Duodenal mucosa (tissue), 2 donors: ENCODE measurements around the gene ATG2A.
A peak's percentile ranks its signal among the peaks of the same experiment; 100 is the strongest.

ENCODE experiments used
- H3K27ac ChIP-seq: one replicate; pipeline ENCODE4 v1.7.0; 2013; ENCODE audit warnings: low read depth, low read length
- H3K27me3 ChIP-seq, 2 donors: one replicate each; pipeline ENCODE4 v1.7.0; 2013; ENCODE audit warnings: low read length in 2 of 2, control low read depth in 1 of 2; ENCODE audit not compliant: insufficient read depth in 2 of 2, control insufficient read depth in 1 of 2
- H3K36me3 ChIP-seq, 2 donors: one replicate each; pipeline ENCODE4 v1.7.0; 2013; ENCODE audit warnings: low read length in 2 of 2, control low read depth in 1 of 2; ENCODE audit not compliant: insufficient read depth in 2 of 2, control insufficient read depth in 1 of 2
- H3K4me1 ChIP-seq, 2 donors: one replicate each; pipeline ENCODE4 v1.7.0; 2013; ENCODE audit warnings: low read length in 2 of 2, control low read depth in 1 of 2; ENCODE audit not compliant: insufficient read depth in 2 of 2, control insufficient read depth in 1 of 2
- H3K4me3 ChIP-seq, 2 donors: one replicate each; pipeline ENCODE4 v1.7.0; 2013; ENCODE audit warnings: low read length in 2 of 2, low read depth in 1 of 2
- H3K9ac ChIP-seq, 2 donors: one replicate each; pipeline ENCODE4 v1.7.0; 2013; ENCODE audit warnings: low read length in 2 of 2, low read depth in 1 of 2
- H3K9me3 ChIP-seq, 2 donors: one replicate each; pipeline ENCODE4 v1.7.0; 2013; ENCODE audit warnings: low read length in 2 of 2, control low read depth in 1 of 2; ENCODE audit not compliant: control insufficient read depth in 1 of 2

ATG2A gene

GRCh38 chr11:64888729-64889511 is 28.1 kb downstream of the ATG2A start:
- H3K36me3 ChIP-seq, result peaks cover 21 to 24% of the 10 kb centered on the region in 2 donors
- H3K4me1 ChIP-seq, result peaks cover 26 to 29% of the 10 kb centered on the region in 2 donors
- H3K27ac ChIP-seq, result peak overlapping the region; percentile 92
- peak overlapping the region; percentile 38 to 55 for H3K4me3 ChIP-seq
- H3K9ac ChIP-seq, result peak overlapping the region; percentile 33 to 67
- no peaks in the 10 kb centered on the region for H3K9me3 ChIP-seq
- no peaks in the 10 kb centered on the region for H3K27me3 ChIP-seq

GRCh38 chr11:64888406-64888728 is 28.6 kb downstream of the ATG2A start:
- Histone ChIP-seq H3K27me3 (no peaks in the 10 kb centered on the region), H3K9ac (peak overlapping the region; percentile 33 to 75), H3K4me1 (peaks cover 26% of the 10 kb centered on the region in 2 donors), H3K4me3 (peak overlapping the region; percentile 36 to 61), H3K9me3 (no peaks in the 10 kb centered on the region), H3K27ac (peak overlapping the region; percentile 85), H3K36me3 (peaks cover 21 to 24% of the 10 kb centered on the region in 2 donors)

- Histone ChIP-seq H3K4me1 (peaks cover 26% of the 10 kb centered on the region in 2 donors), H3K4me3 (peak overlapping the region; percentile 36 to 61), H3K9me3 (no peaks in the 10 kb centered on the region), H3K27ac (peak overlapping the region; percentile 85), H3K36me3 (peaks cover 21 to 22% of the 10 kb centered on the region in 2 donors), H3K9ac (peak overlapping the region; percentile 33 to 75), H3K27me3 (no peaks in the 10 kb centered on the region)
Observed at GRCh38 chr11:64887757-64888405, 29.1 kb downstream of the ATG2A start.

DNA sequence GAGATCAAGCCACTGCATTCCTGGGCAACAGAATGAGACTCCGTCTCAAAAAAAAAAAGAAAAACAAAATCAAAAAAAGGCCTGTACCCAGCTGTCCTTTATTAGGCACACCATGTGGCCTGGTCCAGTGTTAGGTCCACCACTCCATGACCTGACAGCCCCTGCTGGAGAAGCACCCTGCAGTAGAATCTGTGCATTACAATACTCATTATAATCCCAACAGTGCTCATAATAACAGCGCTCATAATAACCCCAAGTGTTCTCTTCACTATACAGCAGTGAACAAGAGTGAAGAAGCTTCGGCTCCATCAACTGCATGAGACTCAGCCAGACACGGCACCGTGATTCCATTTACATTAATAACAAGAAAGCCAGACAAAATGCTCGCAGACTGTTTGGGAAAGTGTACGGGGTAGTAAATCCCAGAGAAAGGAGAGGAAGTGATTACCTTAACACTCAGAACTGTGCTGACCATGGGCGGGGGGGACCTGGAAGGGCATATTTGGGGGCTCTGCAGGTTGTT is 29.7 kb downstream of the ATG2A start:
- Histone ChIP-seq H3K4me3 (peak overlapping the region; percentile 36 to 61), H3K9me3 (no peaks in the 10 kb centered on the region), H3K27me3 (no peaks in the 10 kb centered on the region), H3K4me1 (peaks cover 26% of the 10 kb centered on the region in 2 donors), H3K36me3 (peaks cover 17 to 19% of the 10 kb centered on the region in 2 donors), H3K9ac (peak overlapping the region in 1 of 2 donors; percentile 33), H3K27ac (peak overlapping the region; percentile 85)

- no peak overlapping the region for H3K4me3 ChIP-seq
- H3K27ac ChIP-seq, result peak overlapping the region; percentile 36
- H3K36me3 ChIP-seq, result peaks cover 3 to 5% of the 10 kb centered on the region in 2 donors
- H3K9me3 ChIP-seq, result no peaks in the 10 kb centered on the region
- H3K4me1 ChIP-seq, result peaks cover 30 to 37% of the 10 kb centered on the region in 2 donors
- H3K27me3 ChIP-seq, result no peaks in the 10 kb centered on the region
- peak overlapping the region in 1 of 2 donors; percentile 29 for H3K9ac ChIP-seq
Observed at GRCh38 chr11:64885367-64886286, 31.4 kb downstream of the ATG2A start.

DNA sequence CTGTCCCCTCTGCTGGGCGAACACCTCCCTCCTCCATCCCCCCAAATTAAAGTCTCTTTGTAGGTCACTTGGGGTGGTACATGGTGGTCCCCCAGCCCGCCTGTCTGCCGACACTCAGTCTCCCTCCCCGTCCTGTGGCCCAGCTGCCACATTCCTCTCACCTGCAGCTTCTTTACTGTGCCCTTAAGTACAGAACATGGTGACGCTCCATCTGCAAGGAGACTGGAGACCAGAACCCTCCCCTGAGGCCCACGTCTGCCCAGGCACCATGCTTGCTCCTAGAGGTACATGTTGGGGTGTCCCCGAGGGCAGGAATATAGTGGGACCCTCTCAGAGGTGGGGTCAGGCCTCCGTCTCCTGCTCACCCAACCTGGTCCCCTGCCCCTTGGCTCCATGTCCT is 33.0 kb downstream of the ATG2A start:
- Histone ChIP-seq H3K27me3 (no peaks in the 10 kb centered on the region), H3K36me3 (no peaks in the 10 kb centered on the region), H3K27ac (no peak overlapping the region), H3K4me3 (no peak overlapping the region), H3K9me3 (no peaks in the 10 kb centered on the region), H3K4me1 (peaks cover 46% of the 10 kb centered on the region in 2 donors), H3K9ac (no peak overlapping the region)

- Histone ChIP-seq H3K36me3 (no peaks in the 10 kb centered on the region), H3K27me3 (no peaks in the 10 kb centered on the region), H3K4me3 (no peak overlapping the region), H3K9me3 (no peaks in the 10 kb centered on the region), H3K27ac (no peak overlapping the region), H3K9ac (no peak overlapping the region), H3K4me1 (peaks cover 43 to 44% of the 10 kb centered on the region in 2 donors)
Observed at GRCh38 chr11:64883575-64883974, 33.4 kb downstream of the ATG2A start.

DNA sequence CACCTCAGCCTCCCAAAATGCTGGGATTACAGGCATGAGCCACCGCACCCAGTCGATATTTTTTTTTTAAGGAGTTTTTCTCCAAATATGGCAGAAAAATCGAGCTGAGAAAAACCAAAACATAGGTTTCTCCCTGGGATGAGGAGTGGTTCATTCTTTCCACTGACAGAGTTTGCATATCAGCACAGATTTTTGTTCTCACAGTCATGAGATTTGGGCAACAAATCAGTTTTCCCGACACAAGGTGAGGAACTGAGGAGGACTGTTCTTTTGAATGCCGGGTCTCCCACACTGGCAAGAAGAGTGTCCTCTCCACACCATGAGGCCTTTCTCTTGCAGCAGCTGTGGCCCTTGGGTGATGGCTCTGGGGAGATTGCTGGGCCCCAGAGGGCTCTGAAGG is 34.8 kb downstream of the ATG2A start:
- H3K27me3 ChIP-seq, result no peaks in the 10 kb centered on the region
- no peak overlapping the region for H3K4me3 ChIP-seq
- no peak overlapping the region for H3K27ac ChIP-seq
- no peak overlapping the region for H3K9ac ChIP-seq
- peaks cover 34 to 39% of the 10 kb centered on the region in 2 donors for H3K4me1 ChIP-seq
- H3K9me3 ChIP-seq, result no peaks in the 10 kb centered on the region
- H3K36me3 ChIP-seq, result no peaks in the 10 kb centered on the region

- Histone ChIP-seq H3K9ac (no peak overlapping the region), H3K27me3 (no peaks in the 10 kb centered on the region), H3K4me1 (peaks cover 42 to 47% of the 10 kb centered on the region in 2 donors), H3K36me3 (no peaks in the 10 kb centered on the region), H3K9me3 (no peaks in the 10 kb centered on the region), H3K27ac (no peak overlapping the region), H3K4me3 (no peak overlapping the region)
Observed at GRCh38 chr11:64881476-64881875, 35.5 kb downstream of the ATG2A start.
